Dorsolateral prefrontal cortex (tissue), 118 donors: ENCODE results near the gene CHD5. TPM values are rescaled to one million over a fixed set of nuclear protein-coding genes. Genes with fewer than 3 reads are reported as not detected.

Source experiments
- total RNA-seq, 120 experiments: library from RNA; stranded (reverse); gene quantifications; one replicate each; pipeline versions ENCODE4 v1.2.3 to v1.2.4, GENCODE V29; 2022

Gene CHD5
- total RNA-seq, 120 experiments from 2014 or later, result 40.0 to 225 (median 141) TPM

Other genes starting within 250 kb of the CHD5 start
- 10 to 100 TPM; 19.7 to 55.4 (median 34.0) TPM for gene NPHP4, start 187.9 kb downstream of the CHD5 start, total RNA-seq
- 100 to 1,000 TPM in 119 of 120 experiments, 10 to 100 TPM in 1; 82.3 to 377 (median 285) TPM for gene KCNAB2, start 134.4 kb downstream of the CHD5 start, total RNA-seq
- 100 to 1,000 TPM; 111 to 227 (median 176) TPM for gene RPL22, start 19.3 kb upstream of the CHD5 start, total RNA-seq
- 10 to 100 TPM in 118 of 120 experiments, 1 to 10 TPM in 2; 7.4 to 42.1 (median 22.0) TPM for gene RNF207, start 25.8 kb upstream of the CHD5 start, total RNA-seq
- gene ICMT, start 55.6 kb upstream of the CHD5 start, total RNA-seq, result 10 to 100 TPM; 19.9 to 47.2 (median 31.3) TPM
- not detected for gene HES3, start 63.9 kb upstream of the CHD5 start, total RNA-seq
- gene GPR153, start 80.8 kb upstream of the CHD5 start, total RNA-seq, result 10 to 100 TPM in 68 of 120 experiments, 1 to 10 TPM in 52; 2.3 to 20.2 (median 10.3) TPM
- 100 to 1,000 TPM in 112 of 120 experiments, 10 to 100 TPM in 8; 67.4 to 236 (median 171) TPM for gene ACOT7, start 213.4 kb upstream of the CHD5 start, total RNA-seq
- under 1 TPM in 4 of 120 experiments, not detected in 116; 0.13 to 0.39 (median 0.26) TPM for gene HES2, start 239.6 kb upstream of the CHD5 start, total RNA-seq
- 1 to 10 TPM in 40 of 120 experiments, under 1 TPM in 23, not detected in 57; 0.26 to 5.3 (median 1.2) TPM for gene ESPN, start 244.5 kb upstream of the CHD5 start, total RNA-seq